GM12801 (cell line): Measurements from ENCODE around the gene ASPG.

ENCODE experiments used
- CTCF ChIP-seq: IDR thresholded peaks from one replicate; pipeline ENCODE4 v1.5.1; 2011; ENCODE audit warnings: control low read depth; ENCODE audit not compliant: insufficient read length; ENCODE audit errors: extremely low read depth

Gene ASPG

GRCh38 chr14:104105822-104106470 is 20.4 kb downstream of the ASPG start:
- TF ChIP-seq CTCF, result no peak

GRCh38 chr14:104106471-104106991 is 21.0 kb downstream of the ASPG start:
- TF ChIP-seq CTCF, result no peak

GRCh38 chr14:104107101-104107581 is 21.6 kb downstream of the ASPG start:
- TF ChIP-seq CTCF, result no peak

- TF ChIP-seq CTCF, result no peak
These were observed 22.4 kb downstream of the ASPG start for GRCh38 chr14:104107611-104108569.

GRCh38 chr14:104108570-104109541 is 23.4 kb downstream of the ASPG start:
- no peak for TF ChIP-seq CTCF

- no peak for TF ChIP-seq CTCF
These were observed 24.3 kb downstream of the ASPG start for GRCh38 chr14:104109731-104110361.
